Activated naive CD4-positive, alpha-beta T cell treated with anti-CD3 and anti-CD28 coated beads, Interleukin-2, amount 10 ng/mL, durations not matched to agents 7 days and 5 days (primary cell): ENCODE data around the gene CORO2B.

ENCODE experiments used
- CTCF ChIA-PET: fragments of 350-600 bp; sonication (Branson Sonifier 250); formaldehyde crosslinking; loops from one replicate; lab custom pipeline; 2021; ENCODE audit warnings: antibody characterized with exemption; lab: Charles Lee
- DNase-seq: peaks from one replicate; pipeline ENCODE4 v3.0.0-alpha.2; 2020
- H3K27ac Mint-ChIP-seq: one replicate; pipeline ENCODE4 v1.8.0; 2021; ENCODE audit warnings: mild to moderate bottlenecking, moderate library complexity, mixed read lengths
- H3K27me3 Mint-ChIP-seq: one replicate; pipeline ENCODE4 v1.8.0; 2021; ENCODE audit warnings: mild to moderate bottlenecking, mixed read lengths
- H3K36me3 Mint-ChIP-seq: one replicate; pipeline ENCODE4 v1.8.0; 2021; ENCODE audit warnings: mixed read lengths
- H3K4me1 Mint-ChIP-seq: one replicate; pipeline ENCODE4 v1.8.0; 2021; ENCODE audit warnings: mixed read lengths
- H3K4me3 Mint-ChIP-seq: one replicate; pipeline ENCODE4 v1.8.0; 2021; ENCODE audit warnings: mild to moderate bottlenecking, moderate library complexity, mixed read lengths
- H3K9me3 Mint-ChIP-seq: one replicate; pipeline ENCODE4 v1.8.0; 2021; ENCODE audit warnings: mixed read lengths

CORO2B gene

DNA sequence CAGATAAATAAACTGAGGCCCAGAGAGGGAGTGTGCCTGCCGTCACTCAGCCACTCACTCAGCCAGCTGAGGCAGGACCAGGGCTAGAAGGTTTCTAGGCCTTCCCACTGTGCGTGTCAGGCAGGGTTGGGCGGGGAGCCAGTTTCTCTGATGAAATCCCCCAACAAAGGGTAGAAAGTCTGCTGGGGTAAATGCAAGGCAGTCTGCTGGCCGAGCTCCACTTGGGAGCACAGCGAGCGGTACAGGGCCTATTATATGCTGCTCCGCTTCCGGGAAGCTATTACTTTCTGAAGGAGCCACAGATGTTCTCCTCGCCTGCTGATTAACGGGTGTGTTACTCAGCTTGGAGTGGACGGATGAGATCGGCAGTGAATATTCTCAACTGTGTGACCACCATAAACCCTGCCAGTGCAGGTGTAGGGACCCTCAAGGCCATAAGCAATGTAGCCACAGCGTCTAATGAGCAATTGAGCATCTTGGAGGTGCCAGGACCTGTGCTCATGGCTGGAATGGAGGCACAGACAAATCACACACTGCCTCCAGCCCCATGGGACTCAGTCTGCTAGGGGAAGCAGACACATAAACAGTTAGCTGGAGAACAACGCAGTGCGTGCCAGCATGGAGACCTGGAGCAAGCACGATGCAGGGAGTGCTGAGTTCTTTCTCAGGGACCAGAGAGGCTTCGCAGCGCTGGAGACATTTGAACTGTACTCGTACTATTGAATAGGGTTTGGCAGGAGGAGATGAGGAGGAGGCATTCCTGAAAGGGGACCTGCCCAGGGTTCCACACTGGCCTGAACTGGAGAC is 42.1 kb downstream of the CORO2B start:
- Mint-ChIP-seq H3K27ac (no peak overlapping the region), H3K27me3 (peaks cover 11% of the 10 kb centered on the region), H3K4me3 (no peak overlapping the region), H3K4me1 (no peaks in the 10 kb centered on the region), H3K36me3 (no peaks in the 10 kb centered on the region), H3K9me3 (no peaks in the 10 kb centered on the region)
- CTCF ChIA-PET, result no interaction called here
- no peak for DNase-seq

DNA sequence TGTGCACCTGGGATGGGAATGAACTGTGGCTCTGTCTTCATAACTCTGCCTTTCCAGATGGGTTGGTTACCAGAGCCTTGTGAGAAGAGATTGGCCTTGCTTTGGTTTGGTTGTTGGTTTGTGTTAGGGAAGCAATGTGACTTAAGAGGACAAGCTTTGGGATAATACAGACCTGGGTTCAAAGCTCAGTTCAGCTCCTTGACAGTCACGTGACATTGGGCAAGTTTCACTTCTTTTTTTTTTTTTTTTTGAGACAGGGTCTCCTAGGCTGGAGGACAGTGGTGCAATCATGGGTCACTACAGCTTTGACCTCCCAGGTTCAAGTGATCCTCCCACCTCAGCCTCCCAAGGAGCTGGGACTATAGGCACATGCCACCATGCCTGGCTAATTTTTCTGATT is 42.7 kb downstream of the CORO2B start:
- no peaks in the 10 kb centered on the region for H3K9me3 Mint-ChIP-seq
- DNase-seq, result no peak
- H3K4me1 Mint-ChIP-seq, result no peaks in the 10 kb centered on the region
- H3K4me3 Mint-ChIP-seq, result no peak overlapping the region
- H3K27me3 Mint-ChIP-seq, result peaks cover 15% of the 10 kb centered on the region
- H3K36me3 Mint-ChIP-seq, result no peaks in the 10 kb centered on the region
- CTCF ChIA-PET, result no interaction called here
- no peak overlapping the region for H3K27ac Mint-ChIP-seq

- peaks cover 16% of the 10 kb centered on the region for H3K27me3 Mint-ChIP-seq
- H3K4me1 Mint-ChIP-seq, result no peaks in the 10 kb centered on the region
- no peaks in the 10 kb centered on the region for H3K36me3 Mint-ChIP-seq
- no peak overlapping the region for H3K4me3 Mint-ChIP-seq
- no peaks in the 10 kb centered on the region for H3K9me3 Mint-ChIP-seq
- CTCF ChIA-PET, result no interaction called here
- H3K27ac Mint-ChIP-seq, result no peak overlapping the region
- no peak for DNase-seq
Observed at GRCh38 chr15:68623301-68623892, 44.6 kb downstream of the CORO2B start.

- Mint-ChIP-seq H3K4me1 (no peaks in the 10 kb centered on the region), H3K27ac (no peak overlapping the region), H3K36me3 (no peaks in the 10 kb centered on the region), H3K4me3 (no peak overlapping the region), H3K9me3 (no peaks in the 10 kb centered on the region), H3K27me3 (peaks cover 35% of the 10 kb centered on the region)
- DNase-seq, result no peak
- CTCF ChIA-PET, result no interaction called here
Observed at GRCh38 chr15:68625853-68626252, 47.1 kb downstream of the CORO2B start.

GRCh38 chr15:68626283-68626682 is 47.5 kb downstream of the CORO2B start:
- no peaks in the 10 kb centered on the region for H3K36me3 Mint-ChIP-seq
- no peak for DNase-seq
- peaks cover 37% of the 10 kb centered on the region for H3K27me3 Mint-ChIP-seq
- CTCF ChIA-PET, result no interaction called here
- no peaks in the 10 kb centered on the region for H3K9me3 Mint-ChIP-seq
- H3K27ac Mint-ChIP-seq, result no peak overlapping the region
- H3K4me3 Mint-ChIP-seq, result no peak overlapping the region
- H3K4me1 Mint-ChIP-seq, result no peaks in the 10 kb centered on the region

GRCh38 chr15:68626739-68627138 is 47.9 kb downstream of the CORO2B start:
- peaks cover 37% of the 10 kb centered on the region for H3K27me3 Mint-ChIP-seq
- DNase-seq, result no peak
- H3K4me1 Mint-ChIP-seq, result no peaks in the 10 kb centered on the region
- H3K27ac Mint-ChIP-seq, result no peak overlapping the region
- no peak overlapping the region for H3K4me3 Mint-ChIP-seq
- H3K9me3 Mint-ChIP-seq, result no peaks in the 10 kb centered on the region
- no peaks in the 10 kb centered on the region for H3K36me3 Mint-ChIP-seq
- CTCF ChIA-PET, result no interaction called here

DNA sequence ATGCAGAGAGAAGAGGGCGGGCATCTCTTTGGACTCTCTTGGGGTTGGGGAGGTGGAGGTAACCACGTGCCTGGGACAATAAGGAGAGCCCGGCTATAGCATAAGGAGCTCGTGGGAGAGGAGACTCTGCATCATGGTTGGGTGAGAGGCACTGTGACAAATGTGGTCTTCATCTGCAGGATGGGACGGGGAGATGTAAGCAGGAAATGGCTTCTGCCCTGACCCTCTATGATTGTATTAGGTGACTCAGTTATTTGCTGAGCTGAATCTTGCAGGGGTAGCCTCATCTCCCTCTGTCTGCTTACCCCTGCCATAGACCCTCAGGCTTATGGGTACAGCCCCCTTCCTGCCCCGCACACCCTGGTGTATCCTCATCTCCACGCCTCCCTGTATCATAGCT is 48.7 kb downstream of the CORO2B start:
- Mint-ChIP-seq H3K4me1 (no peaks in the 10 kb centered on the region), H3K36me3 (no peaks in the 10 kb centered on the region), H3K27me3 (peaks cover 34% of the 10 kb centered on the region), H3K4me3 (no peak overlapping the region), H3K9me3 (no peaks in the 10 kb centered on the region), H3K27ac (no peak overlapping the region)
- DNase-seq, result no peak
- CTCF ChIA-PET, result no interaction called here

DNA sequence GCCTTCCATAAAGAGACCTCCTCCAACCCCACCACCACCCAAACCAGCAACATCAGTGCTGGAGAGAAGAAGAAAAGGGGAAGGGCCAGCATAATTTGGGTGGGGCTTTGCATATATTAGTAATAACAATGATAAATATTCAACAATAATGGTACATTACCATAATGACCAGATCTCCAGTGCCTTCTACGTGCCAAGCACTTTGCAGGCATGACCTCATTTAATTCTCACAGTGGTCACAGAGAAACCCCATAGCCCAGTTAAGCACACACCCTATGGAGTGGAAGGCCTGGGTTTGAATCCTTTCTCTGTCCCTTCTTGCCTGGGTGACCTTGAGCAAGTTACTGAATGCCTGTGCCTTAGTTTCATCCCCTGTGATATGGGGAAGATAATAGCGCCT is 49.2 kb downstream of the CORO2B start:
- H3K27ac Mint-ChIP-seq, result no peak overlapping the region
- H3K27me3 Mint-ChIP-seq, result peaks cover 34% of the 10 kb centered on the region
- DNase-seq, result no peak
- no peaks in the 10 kb centered on the region for H3K9me3 Mint-ChIP-seq
- CTCF ChIA-PET, result no interaction called here
- no peak overlapping the region for H3K4me3 Mint-ChIP-seq
- H3K4me1 Mint-ChIP-seq, result no peaks in the 10 kb centered on the region
- no peaks in the 10 kb centered on the region for H3K36me3 Mint-ChIP-seq

DNA sequence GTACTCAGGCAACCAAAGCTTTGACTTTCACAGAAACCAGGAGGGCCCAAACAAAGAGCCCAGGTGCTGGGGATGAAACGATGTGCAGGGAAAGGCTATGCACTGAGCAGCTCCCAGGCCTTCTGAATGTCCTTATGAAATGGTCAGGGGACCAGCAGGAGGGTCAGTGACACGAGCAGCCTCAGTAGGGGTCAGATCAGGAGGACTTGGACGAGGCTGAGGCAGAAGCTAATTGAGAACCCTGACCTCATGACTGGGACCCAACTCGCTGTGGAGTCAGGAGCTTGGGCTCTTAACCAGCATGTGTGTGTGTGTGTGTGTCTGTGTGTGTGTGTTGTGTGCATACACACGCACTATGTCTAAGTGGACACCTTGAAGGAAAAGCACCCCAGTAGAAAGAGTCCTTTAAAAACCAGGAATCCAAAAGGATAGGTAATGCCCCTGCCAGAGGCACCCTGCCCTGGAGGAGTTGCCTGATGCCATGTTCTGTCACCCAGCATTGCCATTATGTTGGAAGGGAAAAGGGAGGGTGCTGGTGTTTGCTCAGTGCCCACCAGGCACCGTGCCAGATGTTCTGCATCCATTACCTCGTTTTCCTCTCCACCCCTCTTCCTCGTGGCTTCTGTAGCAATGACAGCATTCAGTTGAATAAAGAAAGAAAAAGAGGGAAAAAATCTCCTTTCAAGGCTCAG is 50.9 kb downstream of the CORO2B start:
- no peaks in the 10 kb centered on the region for H3K4me1 Mint-ChIP-seq
- H3K36me3 Mint-ChIP-seq, result no peaks in the 10 kb centered on the region
- no peak overlapping the region for H3K4me3 Mint-ChIP-seq
- no peaks in the 10 kb centered on the region for H3K9me3 Mint-ChIP-seq
- no peak for DNase-seq
- peaks cover 34% of the 10 kb centered on the region for H3K27me3 Mint-ChIP-seq
- CTCF ChIA-PET, result no interaction called here
- H3K27ac Mint-ChIP-seq, result no peak overlapping the region

DNA sequence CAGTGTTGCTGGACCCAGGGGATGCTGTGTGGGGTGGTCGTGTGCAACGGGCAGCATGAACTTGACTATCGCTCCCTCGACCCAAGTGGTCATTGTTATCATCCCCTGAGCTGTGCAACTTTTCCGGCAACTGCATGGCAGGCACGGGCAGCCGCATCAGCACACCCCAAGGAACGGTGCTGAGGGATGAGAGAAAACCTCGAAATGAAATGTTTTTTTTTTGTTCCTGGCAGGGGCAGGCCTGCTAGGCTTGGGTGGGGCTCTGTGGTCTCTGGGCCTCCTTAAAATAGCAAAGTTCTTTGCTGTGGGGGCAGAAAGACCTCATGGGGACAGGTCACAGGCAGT is 51.4 kb downstream of the CORO2B start:
- no peak overlapping the region for H3K27ac Mint-ChIP-seq
- CTCF ChIA-PET, result no interaction called here
- no peaks in the 10 kb centered on the region for H3K9me3 Mint-ChIP-seq
- H3K36me3 Mint-ChIP-seq, result no peaks in the 10 kb centered on the region
- DNase-seq, result no peak
- peaks cover 34% of the 10 kb centered on the region for H3K27me3 Mint-ChIP-seq
- H3K4me1 Mint-ChIP-seq, result no peaks in the 10 kb centered on the region
- no peak overlapping the region for H3K4me3 Mint-ChIP-seq

DNA sequence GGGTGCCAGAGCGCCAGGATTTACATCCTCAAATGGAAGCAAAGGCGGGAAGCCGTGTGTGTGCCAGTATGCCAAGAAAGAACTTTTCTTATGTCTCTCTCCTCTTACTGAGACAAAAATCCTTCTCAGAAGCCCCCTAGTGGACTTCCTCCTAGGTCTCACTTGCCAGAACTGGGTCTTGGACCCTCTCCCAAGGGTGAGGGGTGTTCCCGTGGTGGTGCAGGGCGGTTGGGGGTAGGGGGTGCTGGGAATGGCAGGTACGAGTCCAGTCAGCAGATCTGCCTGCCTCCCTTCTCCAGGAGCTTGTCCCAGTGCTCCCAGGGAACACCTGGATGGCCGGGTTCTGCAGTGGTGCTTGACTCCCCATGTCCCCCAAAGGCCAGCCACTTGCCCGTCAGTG is 52.0 kb downstream of the CORO2B start:
- Mint-ChIP-seq H3K36me3 (no peaks in the 10 kb centered on the region), H3K4me3 (no peak overlapping the region), H3K27ac (no peak overlapping the region), H3K9me3 (no peaks in the 10 kb centered on the region), H3K4me1 (no peaks in the 10 kb centered on the region), H3K27me3 (peaks cover 34% of the 10 kb centered on the region)
- DNase-seq, result no peak
- CTCF ChIA-PET, result interaction anchor here (1.0 kb wide), 1 partner anchor 294 kb away, joined by 4 read pairs; no protein-coding TSS in a partner anchor

GRCh38 chr15:68631601-68632051 is 52.8 kb downstream of the CORO2B start:
- Mint-ChIP-seq H3K4me1 (no peaks in the 10 kb centered on the region), H3K4me3 (no peak overlapping the region), H3K27ac (no peak overlapping the region), H3K9me3 (no peaks in the 10 kb centered on the region), H3K36me3 (no peaks in the 10 kb centered on the region), H3K27me3 (peaks cover 32% of the 10 kb centered on the region)
- CTCF ChIA-PET, result interaction anchor here (1.0 kb wide), 1 partner anchor 294 kb away, joined by 4 read pairs; no protein-coding TSS in a partner anchor
- no peak for DNase-seq

DNA sequence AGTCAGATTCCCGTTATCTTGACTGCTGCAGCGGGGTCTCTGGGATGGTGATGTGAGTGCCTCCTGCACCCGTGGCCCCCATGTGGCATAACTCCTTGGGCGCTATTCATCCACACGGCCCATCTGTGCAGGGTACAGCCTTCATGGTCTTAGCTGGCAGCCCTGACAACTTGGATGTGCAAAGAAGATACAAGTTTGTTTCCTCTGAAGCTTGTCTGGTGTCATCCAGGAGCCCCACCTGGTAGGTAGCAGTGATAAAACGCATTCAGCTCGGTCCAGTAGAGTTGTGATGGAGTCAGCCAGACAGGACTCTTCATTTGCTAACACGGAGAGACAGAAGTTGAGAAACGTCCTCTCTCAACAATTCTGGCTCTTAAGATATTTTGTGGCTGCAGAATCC is 53.3 kb downstream of the CORO2B start:
- H3K4me1 Mint-ChIP-seq, result no peaks in the 10 kb centered on the region
- H3K27me3 Mint-ChIP-seq, result peaks cover 31% of the 10 kb centered on the region
- no peak overlapping the region for H3K27ac Mint-ChIP-seq
- H3K36me3 Mint-ChIP-seq, result no peaks in the 10 kb centered on the region
- CTCF ChIA-PET, result no interaction called here
- H3K4me3 Mint-ChIP-seq, result no peak overlapping the region
- no peaks in the 10 kb centered on the region for H3K9me3 Mint-ChIP-seq
- no peak for DNase-seq

GRCh38 chr15:68633231-68634121 is 54.7 kb downstream of the CORO2B start:
- no peak overlapping the region for H3K27ac Mint-ChIP-seq
- no peak for DNase-seq
- peaks cover 28% of the 10 kb centered on the region for H3K27me3 Mint-ChIP-seq
- CTCF ChIA-PET, result no interaction called here
- H3K4me3 Mint-ChIP-seq, result no peak overlapping the region
- H3K9me3 Mint-ChIP-seq, result no peaks in the 10 kb centered on the region
- no peaks in the 10 kb centered on the region for H3K36me3 Mint-ChIP-seq
- H3K4me1 Mint-ChIP-seq, result no peaks in the 10 kb centered on the region
